Liver (tissue), 3 donors: ENCODE results near the gene GRIK2.

Source experiments
- ATF3 ChIP-seq: IDR thresholded peaks from 2 replicates; pipeline ENCODE4 v1.6.1; 2016; ENCODE audit warnings: antibody characterized with exemption
- CTCF ChIP-seq: fragments of 150-350 bp; IDR thresholded peaks from 2 replicates; pipeline ENCODE4 v1.5.1; 2017; ENCODE audit warnings: improper control_type of control experiment, low read depth, low read length; ENCODE audit not compliant: missing input control
- GABPA ChIP-seq, 2 donors: IDR thresholded peaks in 1 of 2; conservative IDR thresholded peaks in 1 of 2; 2 replicates each; pipeline ENCODE4 v1.6.1; 2016; ENCODE audit warnings: antibody characterized with exemption in 2 of 2, mild to moderate bottlenecking in 1 of 2, moderate library complexity in 1 of 2
- JUND ChIP-seq, 2 donors: IDR thresholded peaks; 2 replicates each; pipeline ENCODE4 v1.6.1; 2016; ENCODE audit warnings: antibody characterized with exemption in 2 of 2
- MAX ChIP-seq: IDR thresholded peaks from 2 replicates; pipeline ENCODE4 v1.6.1; 2016; ENCODE audit warnings: antibody characterized with exemption
- NR2F2 ChIP-seq: IDR thresholded peaks from 2 replicates; pipeline ENCODE4 v1.6.1; 2016; ENCODE audit warnings: antibody characterized with exemption
- RAD21 ChIP-seq, 2 donors: IDR thresholded peaks; 2 replicates each; pipeline ENCODE4 v1.6.1; 2016; ENCODE audit warnings: antibody characterized with exemption in 2 of 2, mild to moderate bottlenecking in 2 of 2
- REST ChIP-seq: IDR thresholded peaks from 2 replicates; pipeline ENCODE4 v1.6.1; 2016; ENCODE audit warnings: antibody characterized with exemption, mild to moderate bottlenecking
- RXRA ChIP-seq, 2 donors: IDR thresholded peaks; 2 replicates each; pipeline ENCODE4 v1.6.1; 2017 to 2018; ENCODE audit warnings: antibody characterized with exemption in 2 of 2, mild to moderate bottlenecking in 1 of 2
- SP1 ChIP-seq: IDR thresholded peaks from 2 replicates; pipeline ENCODE4 v1.6.1; 2018; ENCODE audit warnings: antibody characterized with exemption, mild to moderate bottlenecking
- TAF1 ChIP-seq: conservative IDR thresholded peaks from 2 replicates; pipeline ENCODE4 v1.6.1; 2016; ENCODE audit warnings: antibody characterized with exemption, mild to moderate bottlenecking
- YY1 ChIP-seq: IDR thresholded peaks from 2 replicates; pipeline ENCODE4 v1.6.1; 2016; ENCODE audit warnings: antibody characterized with exemption, mild to moderate bottlenecking
- TF ChIP-seq, protein P1 (sequence below): IDR thresholded peaks from 2 replicates; pipeline ENCODE4 v1.6.1; 2016; ENCODE audit warnings: antibody characterized with exemption
- donor health status: healthy.
- donor health status: healthy.

DNA sequence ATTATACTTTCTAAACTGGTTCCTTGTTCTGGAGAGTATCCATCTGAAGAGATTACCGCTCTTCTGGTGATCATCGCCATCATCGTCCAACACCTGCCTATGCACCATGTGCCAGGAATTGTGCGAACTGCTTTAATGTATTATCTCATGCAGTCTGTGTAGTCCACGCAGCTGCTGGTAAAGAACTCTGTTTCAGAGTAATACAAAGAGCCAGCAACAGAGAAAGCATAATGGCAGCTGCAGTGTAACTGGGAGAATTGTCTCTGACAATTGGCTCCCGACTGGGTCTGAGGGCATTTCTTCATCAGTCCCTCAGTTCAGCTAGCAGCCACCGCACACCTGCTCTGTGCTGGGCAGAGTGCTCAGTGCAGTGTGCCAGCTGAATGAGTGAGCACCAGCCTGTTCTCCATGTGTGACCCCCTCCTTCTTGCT, 383.4 kb downstream of the GRIK2 start:
- TF ChIP-seq TAF1 (no peak), CTCF (no peak), GABPA (IDR thresholded peaks at IDR 0.05 in 1 of 2, conservative IDR thresholded peaks at IDR 0.05 in 1 of 2) (no peak), REST (no peak), YY1 (no peak), JUND (IDR thresholded peaks at IDR 0.05) (no peak), RAD21 (IDR thresholded peaks at IDR 0.05) (no peak), SP1 (no peak), MAX (no peak), ATF3 (no peak), NR2F2 (no peak), RXRA (IDR thresholded peaks at IDR 0.05) (no peak)
- TF ChIP-seq, protein P1, sequence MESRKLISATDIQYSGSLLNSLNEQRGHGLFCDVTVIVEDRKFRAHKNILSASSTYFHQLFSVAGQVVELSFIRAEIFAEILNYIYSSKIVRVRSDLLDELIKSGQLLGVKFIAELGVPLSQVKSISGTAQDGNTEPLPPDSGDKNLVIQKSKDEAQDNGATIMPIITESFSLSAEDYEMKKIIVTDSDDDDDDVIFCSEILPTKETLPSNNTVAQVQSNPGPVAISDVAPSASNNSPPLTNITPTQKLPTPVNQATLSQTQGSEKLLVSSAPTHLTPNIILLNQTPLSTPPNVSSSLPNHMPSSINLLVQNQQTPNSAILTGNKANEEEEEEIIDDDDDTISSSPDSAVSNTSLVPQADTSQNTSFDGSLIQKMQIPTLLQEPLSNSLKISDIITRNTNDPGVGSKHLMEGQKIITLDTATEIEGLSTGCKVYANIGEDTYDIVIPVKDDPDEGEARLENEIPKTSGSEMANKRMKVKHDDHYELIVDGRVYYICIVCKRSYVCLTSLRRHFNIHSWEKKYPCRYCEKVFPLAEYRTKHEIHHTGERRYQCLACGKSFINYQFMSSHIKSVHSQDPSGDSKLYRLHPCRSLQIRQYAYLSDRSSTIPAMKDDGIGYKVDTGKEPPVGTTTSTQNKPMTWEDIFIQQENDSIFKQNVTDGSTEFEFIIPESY: no peak
